Tibial artery (tissue), 4 donors: ENCODE results near the gene AMOTL2.

ENCODE experiments used
- DNase-seq, 2 donors: peaks; one replicate each; pipeline ENCODE4 v3.0.0-alpha.2; 2019
- H3K27ac ChIP-seq, 2 donors: fragments of 200-600 bp; sonication (generic) in 1 of 2; 1 replicate in 1 of 2; 2 replicates in 1 of 2; pipeline ENCODE4 v1.5.1; 2018 to 2019; ENCODE audit warnings: mild to moderate bottlenecking in 1 of 2
- H3K27me3 ChIP-seq, 2 donors: fragments of 200-600 bp; sonication (generic) in 1 of 2; one replicate each; pipeline versions ENCODE4 v1.5.1 to v1.6.0; 2016 to 2019
- H3K36me3 ChIP-seq, 3 donors: fragments of 200-600 bp; sonication (generic) in 2 of 3; one replicate each; pipeline ENCODE4 v1.5.1; 2016 to 2019; ENCODE audit warnings: mild to moderate bottlenecking in 2 of 3
- H3K4me1 ChIP-seq, 4 donors: fragments of 200-600 bp; sonication (generic) in 2 of 4; 1 replicate in 3 of 4; 2 replicates in 1 of 4; pipeline ENCODE4 v1.5.1; 2016 to 2019
- H3K4me3 ChIP-seq, 2 donors: fragments of 200-600 bp; sonication (generic) in 1 of 2; 1 replicate in 1 of 2; 2 replicates in 1 of 2; pipeline ENCODE4 v1.5.1; 2018 to 2019; ENCODE audit warnings: mild to moderate bottlenecking in 2 of 2
- H3K9me3 ChIP-seq, 3 donors: fragments of 200-600 bp; sonication (generic) in 1 of 3; one replicate each; pipeline ENCODE4 v1.5.1; 2016 to 2019
- CTCF ChIP-seq, 2 experiments: fragments of 200-600 bp in 1 of 2; fragments of 450-650 bp in 1 of 2; IDR thresholded peaks; one replicate each; pipeline ENCODE4 v1.5.1; 2017 to 2019; ENCODE audit warnings: antibody characterized with exemption in 2 of 2, mild to moderate bottlenecking in 1 of 2, moderate library complexity in 1 of 2
- intact Hi-C: fragments of 100-400 bp; cut with DNase I; formaldehyde crosslinking; loops from one replicate; pipeline ENCODE4 v1.15.0; 2023; ENCODE audit warnings: low total_unique reads

AMOTL2 gene

GRCh38 chr3:134314588-134315285, 59.5 kb downstream of the AMOTL2 start:
- Histone ChIP-seq H3K27me3 (no peaks in the 10 kb centered on the region), H3K4me3 (no peak overlapping the region), H3K36me3 (no peaks in the 10 kb centered on the region), H3K9me3 (no peaks in the 10 kb centered on the region), H3K27ac (peak overlapping the region; percentile 92), H3K4me1 (peaks cover 0 to 85% (median 73%) of the 10 kb centered on the region in 4 donors)
- no peak for TF ChIP-seq CTCF (IDR thresholded peaks at IDR 0.05)
- intact Hi-C loops: loop anchor here (5.0 kb wide), 1 partner anchor 58 kb away; the partner anchor contains the start of gene AMOTL2
- DNase-seq: no peak

- H3K4me1 ChIP-seq: peaks cover 0 to 92% (median 79%) of the 10 kb centered on the region in 4 donors
- DNase-seq: no peak
- H3K27ac ChIP-seq: peak overlapping the region; percentile 92
- H3K36me3 ChIP-seq: no peaks in the 10 kb centered on the region
- TF ChIP-seq CTCF (IDR thresholded peaks at IDR 0.05): no peak
- intact Hi-C loops: loop anchor here (2.0 to 5.0 kb wide), 2 partner anchors 21 to 58 kb away; partner anchors contain the start of gene AMOTL2
- H3K4me3 ChIP-seq: peak overlapping the region; percentile 53 to 59
- no peaks in the 10 kb centered on the region for H3K27me3 ChIP-seq
- no peaks in the 10 kb centered on the region for H3K9me3 ChIP-seq
Observed at GRCh38 chr3:134313847-134314587, 60.2 kb downstream of the AMOTL2 start.

GRCh38 chr3:134312873-134313846, 61.1 kb downstream of the AMOTL2 start:
- TF ChIP-seq CTCF (IDR thresholded peaks at IDR 0.05): peak; percentile 6 to 33
- Histone ChIP-seq H3K4me1 (peaks cover 0 to 98% (median 83%) of the 10 kb centered on the region in 4 donors), H3K4me3 (peak overlapping the region; percentile 53 to 59), H3K27me3 (no peaks in the 10 kb centered on the region), H3K9me3 (no peaks in the 10 kb centered on the region), H3K27ac (peak overlapping the region; percentile 92), H3K36me3 (no peaks in the 10 kb centered on the region)
- intact Hi-C loops: loop anchor here (2.0 to 5.0 kb wide), 2 partner anchors 22 to 59 kb away; partner anchors contain the start of gene AMOTL2
- peak; percentile 77 to 89 for DNase-seq

GRCh38 chr3:134312072-134312872, 62.0 kb downstream of the AMOTL2 start:
- TF ChIP-seq CTCF (IDR thresholded peaks at IDR 0.05): peak in 1 of 2 experiments; percentile 9
- H3K4me3 ChIP-seq: no peak overlapping the region
- H3K9me3 ChIP-seq: no peaks in the 10 kb centered on the region
- intact Hi-C loops: loop anchor here (2.0 to 5.0 kb wide), 2 partner anchors 23 to 60 kb away; partner anchors contain the start of gene AMOTL2
- H3K4me1 ChIP-seq: peaks cover 0 to 93% (median 78%) of the 10 kb centered on the region in 4 donors
- peak in 1 of 2 donors; percentile 83 for DNase-seq
- no peaks in the 10 kb centered on the region for H3K36me3 ChIP-seq
- no peaks in the 10 kb centered on the region for H3K27me3 ChIP-seq
- H3K27ac ChIP-seq: peak overlapping the region; percentile 92
